DOHH2 (cell line): Measurements from ENCODE around the gene RBM5.

Experiments
- CTCF ChIP-seq: fragments of 200-600 bp; sonication (generic); IDR thresholded peaks from one replicate; pipeline ENCODE4 v1.5.1; 2014; ENCODE audit warnings: antibody characterized with exemption, mild to moderate bottlenecking, low read depth, low read length; ENCODE audit not compliant: poor library complexity, severe bottlenecking
- EZH2phosphoT487 ChIP-seq: fragments of 200-600 bp; sonication (generic); IDR thresholded peaks from 2 replicates; pipeline ENCODE4 v1.6.1; 2017; ENCODE audit warnings: borderline replicate concordance, mild to moderate bottlenecking, antibody characterized with exemption, low read length, moderate library complexity, mixed read lengths

- TF ChIP-seq CTCF: no peak
- TF ChIP-seq EZH2phosphoT487: no peak
Measured at GRCh38 chr3:50124052-50124799, 35.5 kb downstream of the RBM5 start.
